GM10847 (cell line): Measurements from ENCODE around the gene MARK2.

Source experiments
- POLR2A ChIP-seq: IDR thresholded peaks from 2 replicates; pipeline ENCODE4 v1.6.1; 2011; ENCODE audit not compliant: insufficient read length; ENCODE audit errors: extremely low read depth

The MARK2 gene

DNA sequence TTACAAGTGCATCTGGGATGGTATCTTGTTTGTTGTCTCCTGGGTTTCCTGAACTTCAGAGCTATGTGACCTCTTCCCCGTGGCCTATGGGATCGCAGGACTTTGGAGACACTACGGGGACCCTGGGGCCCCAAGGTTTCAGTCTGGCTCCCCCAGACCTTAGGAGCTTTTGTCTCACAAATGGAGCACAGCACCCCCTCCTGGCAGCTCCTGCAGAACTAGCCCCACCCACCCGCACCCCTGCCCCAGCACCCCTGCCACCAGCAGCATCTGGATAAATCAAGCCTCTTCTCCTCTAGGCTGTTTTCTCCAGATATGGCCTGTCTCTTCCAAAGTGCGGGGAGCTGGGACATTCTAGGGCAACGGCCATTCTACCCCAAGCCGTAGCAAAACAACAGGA lies 67.7 kb downstream of the MARK2 start:
- no peak for TF ChIP-seq POLR2A

DNA sequence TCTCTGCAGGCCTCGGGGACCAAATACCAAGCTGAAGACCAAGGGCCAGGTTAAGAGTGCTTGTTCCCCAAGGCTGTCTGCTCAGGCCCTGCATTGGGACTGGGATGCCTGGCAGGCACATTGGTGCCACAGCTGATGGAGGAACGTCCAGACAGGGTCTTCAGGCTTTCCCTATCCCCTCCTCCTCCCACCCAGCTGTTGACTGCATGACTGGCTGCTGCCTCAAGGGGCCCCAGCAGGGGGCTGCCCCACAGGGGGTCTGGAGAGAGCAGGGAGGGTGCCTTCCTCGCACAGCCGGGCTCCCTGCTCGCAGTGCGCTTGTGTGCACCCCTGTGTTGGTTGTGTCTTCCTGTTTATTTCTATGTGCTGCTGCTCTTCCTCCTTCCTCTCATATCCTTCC lies 68.2 kb downstream of the MARK2 start:
- no peak for TF ChIP-seq POLR2A

DNA sequence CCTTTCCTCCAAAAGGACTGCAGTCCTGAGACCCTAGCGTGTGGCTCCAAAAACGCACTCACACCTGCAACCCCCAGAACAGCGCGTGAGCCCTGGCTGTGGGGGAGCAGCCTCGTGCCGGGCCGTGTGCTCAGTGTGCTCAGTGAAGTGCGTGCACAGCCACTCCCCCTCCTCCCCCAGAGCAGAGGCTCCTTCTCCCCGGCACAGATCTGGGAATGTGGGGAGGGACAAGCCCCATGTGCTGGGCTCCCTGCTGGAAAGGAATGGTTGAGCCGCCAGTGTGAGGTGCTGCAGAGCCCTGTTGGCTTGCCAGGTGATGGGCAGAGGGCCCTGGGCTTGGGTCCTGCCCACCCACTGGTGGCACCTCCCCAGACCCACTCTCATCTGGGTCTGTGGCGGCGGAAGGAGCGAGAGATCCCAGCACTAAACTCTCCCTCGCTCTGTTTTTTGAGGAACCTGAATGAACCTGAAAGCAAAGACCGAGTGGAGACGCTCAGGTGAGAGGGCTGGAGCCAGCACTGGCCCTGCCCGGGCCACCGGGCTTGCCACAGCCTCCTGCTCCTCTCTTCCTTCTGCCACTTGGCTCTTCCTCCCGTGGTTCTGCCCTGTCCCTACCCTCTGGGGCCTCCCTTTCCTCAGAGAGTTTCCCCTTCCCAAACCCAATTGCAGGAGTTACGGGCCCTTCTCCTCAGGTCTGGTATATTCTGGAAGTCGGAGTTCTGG lies 69.1 kb downstream of the MARK2 start:
- no peak for TF ChIP-seq POLR2A

DNA sequence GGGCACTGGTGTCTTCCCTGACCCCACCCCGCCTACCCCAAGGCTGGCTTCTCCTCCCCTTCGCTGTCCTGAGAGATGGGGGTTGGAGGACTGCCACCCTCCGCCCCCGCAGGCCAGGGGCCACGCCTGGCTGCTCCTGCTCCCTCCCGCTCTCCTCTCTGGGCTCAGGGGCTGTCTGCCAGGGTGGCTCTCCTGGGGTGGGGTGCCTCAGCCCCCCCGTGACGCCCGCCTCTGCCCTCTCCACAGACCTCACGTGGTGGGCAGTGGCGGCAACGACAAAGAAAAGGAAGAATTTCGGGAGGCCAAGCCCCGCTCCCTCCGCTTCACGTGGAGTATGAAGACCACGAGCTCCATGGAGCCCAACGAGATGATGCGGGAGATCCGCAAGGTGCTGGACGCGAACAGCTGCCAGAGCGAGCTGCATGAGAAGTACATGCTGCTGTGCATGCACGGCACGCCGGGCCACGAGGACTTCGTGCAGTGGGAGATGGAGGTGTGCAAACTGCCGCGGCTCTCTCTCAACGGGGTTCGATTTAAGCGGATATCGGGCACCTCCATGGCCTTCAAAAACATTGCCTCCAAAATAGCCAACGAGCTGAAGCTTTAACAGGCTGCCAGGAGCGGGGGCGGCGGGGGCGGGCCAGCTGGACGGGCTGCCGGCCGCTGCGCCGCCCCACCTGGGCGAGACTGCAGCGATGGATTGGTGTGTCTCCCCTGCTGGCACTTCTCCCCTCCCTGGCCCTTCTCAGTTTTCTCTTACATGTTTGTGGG lies 69.9 kb downstream of the MARK2 start:
- no peak for TF ChIP-seq POLR2A

DNA sequence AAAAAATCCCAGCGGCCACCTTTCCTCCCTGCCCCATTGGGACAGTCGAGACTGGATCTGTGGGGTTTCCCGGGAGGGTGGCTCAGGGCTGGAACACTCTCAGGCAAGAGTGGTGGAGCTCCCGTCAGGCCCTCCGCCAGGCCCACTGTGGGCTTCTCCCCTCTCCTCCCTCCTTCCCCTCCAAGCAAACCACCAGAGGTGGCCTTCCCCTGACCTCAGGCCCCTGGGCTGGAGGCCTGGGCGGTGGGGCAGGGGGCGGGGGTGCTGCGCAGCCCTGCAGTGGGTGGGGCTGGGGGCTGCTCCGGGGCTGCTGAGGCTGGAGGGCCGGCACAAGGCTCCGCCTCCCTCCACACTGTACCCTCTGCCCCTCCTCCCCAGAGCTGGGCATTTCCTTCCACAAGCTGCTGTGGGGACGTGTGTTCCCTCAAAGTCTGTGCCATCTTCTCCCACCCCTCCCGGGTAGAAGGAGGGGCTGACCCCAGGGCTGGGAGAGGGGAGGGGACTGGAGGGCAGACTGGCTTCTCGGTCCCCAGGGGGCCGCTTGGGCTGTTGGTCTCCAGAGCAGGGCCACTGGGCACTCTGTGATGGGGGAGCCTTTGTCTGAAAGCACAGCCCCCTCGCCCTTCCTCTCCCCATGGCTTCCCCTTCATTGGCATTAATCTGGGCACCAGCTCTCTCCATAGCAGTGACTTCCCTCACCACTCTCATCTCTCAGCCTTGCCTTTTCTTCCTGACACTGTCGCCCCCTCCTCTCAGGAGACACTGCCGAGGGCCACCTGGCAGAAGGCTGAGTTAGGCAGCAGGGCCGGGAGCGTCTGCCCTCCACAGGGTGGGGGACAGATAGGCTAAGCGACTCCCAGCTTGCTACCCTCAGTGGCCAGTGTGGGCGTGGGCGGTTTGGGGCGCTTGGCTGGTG lies 70.9 kb downstream of the MARK2 start:
- TF ChIP-seq POLR2A, result no peak

DNA sequence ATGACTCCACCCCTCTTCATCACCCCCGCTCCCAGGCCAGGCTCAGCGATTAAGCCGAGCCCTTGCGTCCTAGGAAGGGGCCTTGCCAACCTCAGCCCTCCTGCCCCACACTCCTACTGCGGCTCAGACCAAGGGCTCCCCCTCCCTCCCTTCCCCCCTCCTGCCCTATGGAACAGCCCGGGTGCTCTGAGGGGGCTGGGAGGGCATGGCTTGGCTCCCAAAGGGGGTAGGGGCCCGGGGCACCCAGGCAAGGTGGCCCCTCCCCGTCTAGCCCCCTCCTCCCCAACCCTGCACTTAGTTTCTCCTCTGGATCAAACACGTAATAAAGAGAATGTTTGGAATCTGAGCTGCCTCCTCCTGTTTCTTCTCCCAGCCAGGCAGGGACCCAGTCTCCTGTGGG lies 71.8 kb downstream of the MARK2 start:
- no peak for TF ChIP-seq POLR2A

DNA sequence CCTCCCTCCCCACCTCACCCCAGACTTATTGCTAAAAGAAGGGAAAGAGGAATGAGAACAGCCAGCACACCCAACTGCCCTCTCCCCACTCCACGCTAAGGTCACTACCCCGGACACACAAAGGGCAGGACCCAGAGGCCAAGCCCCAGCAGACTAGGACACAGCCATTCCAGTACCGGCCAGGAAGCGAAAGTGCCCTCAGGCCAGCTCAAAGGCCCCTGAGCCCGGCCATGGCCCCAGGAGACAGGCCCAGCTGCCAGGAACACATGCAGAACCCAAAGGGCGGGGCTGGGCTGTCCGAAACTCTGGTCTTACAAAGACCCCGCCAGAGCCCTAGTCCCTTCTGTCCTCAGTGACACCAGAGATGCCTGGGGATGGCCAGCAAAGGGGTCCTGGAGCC lies 72.5 kb downstream of the MARK2 start:
- TF ChIP-seq POLR2A, result no peak

DNA sequence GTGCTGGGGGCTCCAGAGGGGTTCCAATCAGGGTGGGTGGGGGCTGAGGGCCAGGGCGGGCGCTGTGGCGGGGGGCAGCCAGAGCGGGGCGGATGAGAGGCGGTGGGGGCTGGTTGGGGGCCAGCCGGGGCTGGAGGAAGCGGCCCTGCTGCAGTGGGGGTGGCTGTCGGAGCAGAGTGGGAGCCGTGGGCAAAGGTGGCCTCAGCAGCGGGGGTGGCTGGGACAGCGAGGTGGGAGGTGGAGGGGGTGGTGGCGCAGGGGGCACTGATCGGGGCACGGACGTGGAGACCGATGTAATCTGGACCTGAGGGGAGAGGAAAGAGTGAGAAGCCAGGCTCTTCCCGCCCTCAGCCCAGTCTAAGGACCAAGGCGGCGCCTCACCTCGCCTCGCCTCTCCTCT lies 73.0 kb downstream of the MARK2 start:
- no peak for TF ChIP-seq POLR2A

DNA sequence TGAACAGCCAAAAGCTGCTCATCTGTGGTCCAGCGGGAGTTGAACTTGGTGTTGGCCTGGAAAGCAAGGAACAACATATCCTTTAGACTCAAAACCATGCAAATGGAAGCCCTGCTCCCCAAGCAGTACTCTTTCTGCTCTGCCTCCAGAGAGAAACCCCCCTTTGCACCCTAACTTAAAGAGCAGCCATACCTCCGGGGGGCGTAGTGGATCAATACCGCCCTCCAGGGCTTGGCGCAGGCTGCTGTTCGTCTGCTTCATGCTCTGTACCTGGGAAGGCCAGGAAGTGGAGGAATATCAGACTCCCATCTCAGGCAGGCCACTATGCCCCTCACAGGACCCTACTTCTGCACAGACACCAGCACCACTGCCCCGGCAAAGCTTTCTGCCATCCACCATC lies 73.8 kb downstream of the MARK2 start:
- TF ChIP-seq POLR2A, result no peak

DNA sequence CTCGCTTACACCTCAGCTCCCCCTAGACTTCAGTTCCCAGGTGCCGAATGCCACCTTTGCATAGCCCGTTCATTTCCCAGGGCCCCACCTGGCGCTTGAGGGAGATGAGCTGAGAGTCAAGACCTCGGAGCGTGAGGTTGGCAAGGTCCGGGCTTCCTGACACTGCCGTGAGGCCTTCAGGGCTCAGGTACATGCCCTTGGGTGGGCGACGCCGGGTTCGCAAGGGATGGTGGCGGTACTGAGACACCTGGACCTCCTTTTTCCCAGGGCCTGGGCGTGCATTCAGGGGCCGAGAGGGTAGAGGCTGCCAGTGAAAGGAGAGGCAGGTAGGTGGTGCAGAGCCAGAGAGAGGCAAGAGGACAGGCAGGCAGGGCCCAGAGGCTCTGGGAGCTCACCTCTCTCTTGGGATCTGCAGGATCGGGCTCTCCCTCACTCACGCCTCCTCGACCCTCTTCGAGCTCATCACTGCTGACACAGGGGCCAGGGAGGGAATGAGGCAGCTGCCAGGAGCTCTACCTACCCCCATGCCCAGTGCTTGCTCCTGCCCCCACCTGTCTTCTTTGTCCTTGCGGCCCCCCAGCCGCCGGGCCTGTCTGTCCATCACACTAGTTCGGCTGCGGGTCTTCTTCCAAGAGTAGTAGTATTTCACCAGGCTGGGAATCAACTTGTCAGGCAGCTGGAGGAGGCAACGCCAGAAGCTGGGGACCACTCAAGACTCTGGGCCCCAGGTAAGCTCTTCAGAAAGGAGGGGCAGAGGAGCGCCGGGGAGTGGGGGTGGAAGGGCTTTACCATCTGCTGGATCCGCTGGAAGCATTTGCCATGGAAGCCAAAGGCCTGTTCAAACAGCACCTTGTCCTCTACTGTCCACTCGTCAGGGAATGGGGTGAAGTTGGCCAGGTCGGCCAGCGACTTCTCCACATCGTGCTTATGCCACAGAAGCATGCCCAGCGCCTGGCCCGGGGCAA lies 75.2 kb downstream of the MARK2 start:
- TF ChIP-seq POLR2A, result no peak

DNA sequence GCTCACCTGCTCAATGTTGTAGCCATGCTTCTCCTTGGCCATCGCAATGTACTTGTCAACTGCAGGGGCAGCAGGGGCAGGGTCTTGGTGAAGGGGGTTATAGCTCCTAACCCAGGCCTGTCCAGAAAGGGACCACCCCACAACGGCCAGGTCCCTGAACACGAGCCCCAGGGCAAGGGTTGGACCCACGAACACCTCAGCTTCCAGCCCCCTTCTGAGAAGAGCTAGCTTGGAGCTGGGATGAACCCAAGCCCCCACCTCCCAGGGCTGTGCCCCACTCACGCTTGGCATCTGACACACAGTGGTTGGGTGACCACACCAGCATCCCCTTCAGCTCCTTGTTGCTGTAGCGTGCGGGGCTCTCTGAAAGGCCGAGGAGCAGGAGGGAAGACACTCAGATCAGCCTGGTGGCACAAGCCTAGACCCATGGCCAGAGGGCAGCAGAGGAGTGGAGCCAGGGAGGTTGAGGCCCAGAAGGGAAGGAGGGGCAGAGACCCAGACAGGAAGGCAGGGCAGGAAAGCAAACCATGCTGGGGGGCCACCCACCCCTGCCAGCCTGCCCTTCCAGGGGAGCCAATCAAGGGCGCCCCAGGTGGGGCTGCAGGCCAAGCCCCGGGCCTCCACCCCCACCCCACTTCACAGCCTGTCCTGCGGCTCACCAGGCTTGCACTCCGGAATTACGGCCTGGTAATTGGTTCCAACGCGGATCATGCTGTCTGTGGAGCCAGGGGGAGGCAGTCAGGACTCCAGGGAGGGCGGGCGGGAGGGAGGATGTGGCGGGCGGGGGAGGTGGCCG lies 76.2 kb downstream of the MARK2 start:
- no peak for TF ChIP-seq POLR2A

DNA sequence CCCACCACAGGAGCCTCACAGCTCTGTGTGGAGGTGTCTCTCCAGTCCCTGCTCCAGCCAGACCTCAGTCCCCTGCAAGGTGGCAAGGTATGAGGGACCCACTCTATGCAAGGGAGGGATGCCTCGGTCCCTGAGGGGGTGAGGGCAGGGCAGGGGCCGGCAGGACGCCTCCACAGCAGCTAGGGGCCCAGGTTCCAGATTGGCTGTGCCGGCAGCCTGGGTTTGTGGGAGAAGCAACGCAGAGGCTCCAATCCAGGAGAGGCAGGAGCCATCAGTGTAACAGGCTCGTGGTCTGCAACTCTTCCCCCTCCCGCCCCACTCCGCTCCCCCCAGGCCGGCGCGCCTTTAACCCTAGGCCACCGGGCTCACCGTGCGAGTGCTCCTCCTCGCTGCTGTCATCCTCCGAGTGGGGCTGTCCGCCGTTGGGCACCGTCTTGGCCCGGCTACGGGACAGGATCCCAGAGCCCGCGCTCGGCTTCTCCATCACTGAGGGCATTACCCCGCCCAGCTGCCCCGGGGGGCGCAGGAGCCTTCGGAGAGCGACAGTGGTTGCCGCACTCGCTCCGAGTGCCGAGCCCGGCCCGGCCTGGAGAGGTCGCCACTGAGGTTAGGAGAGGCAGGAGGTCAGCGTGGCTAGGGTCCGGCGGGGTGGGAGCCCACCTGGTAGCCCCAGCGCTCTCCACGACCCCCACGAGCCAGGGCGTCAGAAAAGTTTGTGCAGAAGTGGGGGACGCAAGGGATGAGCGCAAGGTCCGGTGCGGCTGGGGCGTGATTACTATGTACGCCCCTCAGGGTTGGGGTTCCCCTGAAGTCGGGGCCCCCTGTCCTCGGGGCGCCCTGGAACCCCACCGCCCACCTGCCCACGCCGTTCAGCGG lies 77.3 kb downstream of the MARK2 start:
- TF ChIP-seq POLR2A, result no peak
